Karpas-422 (cell line): Measurements from ENCODE around the gene KANSL1. TPM values are rescaled to one million over a fixed set of nuclear protein-coding genes. Genes with fewer than 3 reads are reported as not detected.
"Not testable (repeated sequence)": the region's sequence is repeated elsewhere in the genome, so short reads cannot be mapped to it uniquely, and the experiment has no call there.

Experiments
- DNase-seq: peaks from one replicate; pipeline ENCODE4 v3.0.0-alpha.2; 2015
- H2AFZ ChIP-seq: fragments of 200-600 bp; sonication (generic); 2 replicates; pipeline ENCODE4 v1.6.1; 2014; ENCODE audit warnings: antibody characterized with exemption, low read length, mixed read lengths
- H3K27ac ChIP-seq: fragments of 200-600 bp; sonication (generic); 2 replicates; pipeline ENCODE4 v1.5.1; 2014; ENCODE audit warnings: mild to moderate bottlenecking, low read length, moderate library complexity
- H3K27me3 ChIP-seq: fragments of 200-600 bp; sonication (generic); 2 replicates; pipeline ENCODE4 v1.6.1; 2014; ENCODE audit warnings: low read length, mixed read lengths
- H3K36me3 ChIP-seq: fragments of 200-600 bp; sonication (generic); 2 replicates; pipeline ENCODE4 v1.6.1; 2014; ENCODE audit warnings: low read length, mixed read lengths; ENCODE audit not compliant: insufficient read depth
- H3K4me1 ChIP-seq: fragments of 200-600 bp; sonication (generic); 2 replicates; pipeline ENCODE4 v1.6.1; 2014; ENCODE audit warnings: mild to moderate bottlenecking, low read length, mixed read lengths
- H3K4me2 ChIP-seq: fragments of 200-600 bp; sonication (generic); 2 replicates; pipeline ENCODE4 v1.6.1; 2014; ENCODE audit warnings: low read length, low read depth, mild to moderate bottlenecking; ENCODE audit not compliant: poor library complexity, severe bottlenecking
- H3K4me3 ChIP-seq: fragments of 200-600 bp; sonication (generic); 2 replicates; pipeline ENCODE4 v1.5.1; 2014; ENCODE audit warnings: mild to moderate bottlenecking, antibody characterized with exemption, low read length, mixed read lengths
- H3K79me2 ChIP-seq: fragments of 200-600 bp; sonication (generic); 2 replicates; pipeline ENCODE4 v1.6.1; 2014; ENCODE audit warnings: mild to moderate bottlenecking, low read length, mixed read lengths
- H3K9ac ChIP-seq: fragments of 200-600 bp; sonication (generic); 2 replicates; pipeline ENCODE4 v1.6.0; 2014; ENCODE audit warnings: low read length
- H3K9me2 ChIP-seq: fragments of 200-600 bp; sonication (generic), shearing (Covaris generic); replicated peaks from 2 replicates; pipeline ENCODE4 v1.6.0; 2014; ENCODE audit warnings: mild to moderate bottlenecking, low read length, moderate library complexity; ENCODE audit not compliant: insufficient read depth
- H3K9me3 ChIP-seq: fragments of 300-700, 200-600 bp; sonication (generic); 2 replicates; pipeline ENCODE4 v1.6.1; 2014; ENCODE audit warnings: low read length, mixed read lengths
- H4K20me1 ChIP-seq: fragments of 200-600 bp; sonication (generic); 2 replicates; pipeline ENCODE4 v1.6.1; 2014; ENCODE audit warnings: mild to moderate bottlenecking, antibody characterized with exemption, low read length, low read depth; ENCODE audit not compliant: insufficient read depth
- total RNA-seq: library from RNA; depleted of rRNA; stranded (reverse); fragments of >200 nt; shearing (Covaris generic); gene quantifications from 2 replicates; pipeline ENCODE4 v1.2.3, GENCODE V29; 2014; ENCODE audit warnings: low replicate concordance

The KANSL1 gene
- total RNA-seq, 1 experiment from 2014 or later, result 127 TPM

DNA sequence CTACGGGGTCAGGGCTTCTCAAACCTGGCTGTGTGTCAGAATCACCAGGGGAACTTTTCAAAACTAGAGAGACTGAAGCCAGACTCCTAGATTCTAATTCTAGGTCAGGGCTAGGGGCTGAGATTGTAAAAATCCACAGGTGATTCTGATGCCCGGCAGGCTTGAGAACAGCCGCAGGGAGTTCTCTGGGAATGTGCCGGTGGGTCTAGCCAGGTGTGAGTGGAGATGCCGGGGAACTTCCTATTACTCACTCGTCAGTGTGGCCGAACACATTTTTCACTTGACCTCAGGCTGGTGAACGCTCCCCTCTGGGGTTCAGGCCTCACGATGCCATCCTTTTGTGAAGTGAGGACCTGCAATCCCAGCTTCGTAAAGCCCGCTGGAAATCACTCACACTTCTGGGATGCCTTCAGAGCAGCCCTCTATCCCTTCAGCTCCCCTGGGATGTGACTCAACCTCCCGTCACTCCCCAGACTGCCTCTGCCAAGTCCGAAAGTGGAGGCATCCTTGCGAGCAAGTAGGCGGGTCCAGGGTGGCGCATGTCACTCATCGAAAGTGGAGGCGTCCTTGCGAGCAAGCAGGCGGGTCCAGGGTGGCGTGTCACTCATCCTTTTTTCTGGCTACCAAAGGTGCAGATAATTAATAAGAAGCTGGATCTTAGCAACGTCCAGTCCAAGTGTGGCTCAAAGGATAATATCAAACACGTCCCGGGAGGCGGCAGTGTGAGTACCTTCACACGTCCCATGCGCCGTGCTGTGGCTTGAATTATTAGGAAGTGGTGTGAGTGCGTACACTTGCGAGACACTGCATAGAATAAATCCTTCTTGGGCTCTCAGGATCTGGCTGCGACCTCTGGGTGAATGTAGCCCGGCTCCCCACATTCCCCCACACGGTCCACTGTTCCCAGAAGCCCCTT, 183.3 kb downstream of the KANSL1 start:
- DNase-seq, result no peak
- no peaks in the 10 kb centered on the region for H3K9me2 ChIP-seq
- no peak overlapping the region for H3K4me2 ChIP-seq
- no peaks in the 10 kb centered on the region for H3K79me2 ChIP-seq
- no peaks in the 10 kb centered on the region for H3K9me3 ChIP-seq
- H3K36me3 ChIP-seq, result no peaks in the 10 kb centered on the region
- H3K4me1 ChIP-seq, result no peaks in the 10 kb centered on the region
- H3K4me3 ChIP-seq, result no peak overlapping the region
- no peak overlapping the region for H3K27ac ChIP-seq
- H3K9ac ChIP-seq, result no peak overlapping the region
- H2AFZ ChIP-seq, result no peak overlapping the region
- H3K27me3 ChIP-seq, result no peaks in the 10 kb centered on the region
- H4K20me1 ChIP-seq, result no peaks in the 10 kb centered on the region

DNA sequence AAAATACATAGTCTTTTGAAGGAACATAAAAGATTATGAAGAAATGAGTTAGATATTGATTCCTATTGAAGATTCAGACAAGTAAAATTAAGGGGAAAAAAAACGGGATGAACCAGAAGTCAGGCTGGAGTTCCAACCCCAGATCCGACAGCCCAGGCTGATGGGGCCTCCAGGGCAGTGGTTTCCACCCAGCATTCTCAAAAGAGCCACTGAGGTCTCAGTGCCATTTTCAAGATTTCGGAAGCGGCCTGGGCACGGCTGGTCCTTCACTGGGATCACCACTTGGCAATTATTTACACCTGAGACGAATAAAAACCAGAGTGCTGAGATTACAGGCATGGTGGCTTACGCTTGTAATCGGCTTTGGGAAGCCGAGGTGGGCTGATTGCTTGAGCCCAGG, 184.6 kb downstream of the KANSL1 start:
- H3K9me3 ChIP-seq, result no peaks in the 10 kb centered on the region

DNA sequence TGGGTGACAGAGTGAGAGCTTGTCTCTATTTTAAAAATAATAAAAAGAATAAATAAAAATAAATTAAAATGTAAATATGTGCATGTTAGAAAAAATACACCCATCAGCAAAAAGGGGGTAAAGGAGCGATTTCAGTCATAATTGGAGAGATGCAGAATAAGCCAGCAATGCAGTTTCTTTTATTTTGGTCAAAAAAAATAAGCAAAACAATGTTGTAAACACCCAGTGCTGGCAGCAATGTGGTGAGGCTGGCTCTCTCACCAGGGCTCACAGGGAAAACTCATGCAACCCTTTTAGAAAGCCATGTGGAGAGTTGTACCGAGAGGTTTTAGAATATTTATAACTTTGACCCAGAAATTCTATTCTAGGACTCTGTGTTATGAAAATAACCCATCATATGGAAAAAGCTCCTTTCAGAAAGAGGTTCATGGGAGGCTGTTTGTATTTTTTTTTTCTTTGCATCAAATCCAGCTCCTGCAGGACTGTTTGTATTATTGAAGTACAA, 185.7 kb downstream of the KANSL1 start:
- H3K27ac ChIP-seq, result no peak overlapping the region
- H3K9ac ChIP-seq, result no peak overlapping the region
- H3K4me1 ChIP-seq, result peaks cover 6% of the 10 kb centered on the region

More for the DNA sequence above, 184.6 kb downstream of the KANSL1 start:
- H3K9ac ChIP-seq, result no peak overlapping the region
- no peak overlapping the region for H3K4me2 ChIP-seq
- peaks cover 6% of the 10 kb centered on the region for H3K4me1 ChIP-seq
- no peak overlapping the region for H2AFZ ChIP-seq
- H3K27me3 ChIP-seq, result no peaks in the 10 kb centered on the region
- H3K36me3 ChIP-seq, result no peaks in the 10 kb centered on the region
- no peaks in the 10 kb centered on the region for H4K20me1 ChIP-seq
- no peaks in the 10 kb centered on the region for H3K9me2 ChIP-seq
- H3K27ac ChIP-seq, result no peak overlapping the region
- no peak overlapping the region for H3K4me3 ChIP-seq
- DNase-seq, result no peak
- no peaks in the 10 kb centered on the region for H3K79me2 ChIP-seq

DNA sequence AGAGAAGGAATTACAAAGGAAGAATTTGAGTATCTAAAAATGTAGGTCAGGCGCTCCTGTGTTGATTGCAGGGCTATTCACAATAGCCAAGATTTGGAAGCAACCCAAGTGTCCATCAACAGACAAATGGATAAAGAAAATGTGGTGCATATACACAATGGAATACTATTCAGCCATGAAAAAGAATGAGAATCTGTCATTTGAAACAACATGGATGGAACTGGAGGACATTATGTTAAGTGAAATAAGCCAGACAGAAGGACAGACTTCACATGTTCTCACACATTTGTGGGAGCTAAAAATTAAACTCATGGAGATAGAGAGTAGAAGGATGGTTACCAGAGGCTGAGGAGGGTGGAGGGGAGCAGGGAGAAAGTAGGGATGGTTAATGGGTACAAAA, 187.1 kb downstream of the KANSL1 start:
- not testable (repeated sequence) for H3K9me3 ChIP-seq, DNase-seq, H3K4me2 ChIP-seq, H3K27ac ChIP-seq, H2AFZ ChIP-seq, H3K9ac ChIP-seq, H4K20me1 ChIP-seq, H3K27me3 ChIP-seq, H3K4me1 ChIP-seq, H3K9me2 ChIP-seq, H3K36me3 ChIP-seq, H3K4me3 ChIP-seq, H3K79me2 ChIP-seq

More for the DNA sequence above, 185.7 kb downstream of the KANSL1 start:
- Histone ChIP-seq H3K27me3 (no peaks in the 10 kb centered on the region), H3K9me3 (no peaks in the 10 kb centered on the region), H3K9me2 (no peaks in the 10 kb centered on the region), H4K20me1 (no peaks in the 10 kb centered on the region), H3K79me2 (no peaks in the 10 kb centered on the region), H3K36me3 (no peaks in the 10 kb centered on the region), H3K4me3 (no peak overlapping the region), H3K4me2 (no peak overlapping the region), H2AFZ (no peak overlapping the region)
- no peak for DNase-seq

DNA sequence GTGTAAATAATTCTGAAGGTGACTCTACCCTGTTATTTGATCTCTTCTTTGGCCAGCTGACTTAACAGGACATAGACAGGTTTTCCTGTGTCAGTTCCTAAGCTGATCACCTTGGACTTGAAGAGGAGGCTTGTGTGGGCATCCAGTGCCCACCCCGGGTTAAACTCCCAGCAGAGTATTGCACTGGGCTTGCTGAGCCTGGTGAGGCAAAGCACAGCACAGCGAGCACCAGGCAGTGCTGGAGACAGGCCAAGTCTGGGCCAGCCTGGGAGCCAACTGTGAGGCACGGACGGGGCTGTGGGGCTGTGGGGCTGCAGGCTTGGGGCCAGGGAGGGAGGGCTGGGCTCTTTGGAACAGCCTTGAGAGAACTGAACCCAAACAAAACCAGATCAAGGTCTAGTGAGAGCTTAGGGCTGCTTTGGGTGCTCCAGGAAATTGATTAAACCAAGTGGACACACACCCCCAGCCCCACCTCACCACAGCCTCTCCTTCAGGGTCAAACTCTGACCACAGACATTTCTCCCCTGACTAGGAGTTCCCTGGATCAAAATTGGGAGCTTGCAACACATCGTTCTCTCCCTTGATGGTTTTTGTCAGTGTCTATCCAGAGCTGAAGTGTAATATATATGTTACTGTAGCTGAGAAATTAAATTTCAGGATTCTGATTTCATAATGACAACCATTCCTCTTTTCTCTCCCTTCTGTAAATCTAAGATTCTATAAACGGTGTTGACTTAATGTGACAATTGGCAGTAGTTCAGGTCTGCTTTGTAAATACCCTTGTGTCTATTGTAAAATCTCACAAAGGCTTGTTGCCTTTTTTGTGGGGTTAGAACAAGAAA, 189.1 kb downstream of the KANSL1 start:
- Histone ChIP-seq H2AFZ (no peak overlapping the region), H3K36me3 (no peaks in the 10 kb centered on the region), H3K79me2 (no peaks in the 10 kb centered on the region), H3K4me3 (no peak overlapping the region), H3K4me2 (no peak overlapping the region), H3K27me3 (no peaks in the 10 kb centered on the region), H3K27ac (no peak overlapping the region), H3K4me1 (peaks cover 6% of the 10 kb centered on the region), H3K9me3 (no peaks in the 10 kb centered on the region), H3K9me2 (no peaks in the 10 kb centered on the region), H3K9ac (no peak overlapping the region), H4K20me1 (no peaks in the 10 kb centered on the region)
- no peak for DNase-seq

DNA sequence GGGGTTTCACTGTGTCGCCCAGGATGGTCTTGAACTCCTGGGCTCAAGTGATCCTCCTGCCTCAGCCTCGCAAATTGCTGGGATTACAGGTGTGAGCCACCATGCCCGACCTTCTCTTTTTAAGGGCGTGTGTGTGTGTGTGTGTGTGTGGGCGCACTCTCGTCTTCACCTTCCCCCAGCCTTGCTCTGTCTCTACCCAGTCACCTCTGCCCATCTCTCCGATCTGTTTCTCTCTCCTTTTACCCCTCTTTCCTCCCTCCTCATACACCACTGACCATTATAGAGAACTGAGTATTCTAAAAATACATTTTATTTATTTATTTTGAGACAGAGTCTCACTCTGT, 190.3 kb downstream of the KANSL1 start:
- DNase-seq, result no peak
- H3K9ac ChIP-seq, result no peak overlapping the region
- no peaks in the 10 kb centered on the region for H3K9me2 ChIP-seq
- no peaks in the 10 kb centered on the region for H3K9me3 ChIP-seq
- no peak overlapping the region for H3K4me3 ChIP-seq
- H3K4me1 ChIP-seq, result peaks cover 6% of the 10 kb centered on the region
- H3K36me3 ChIP-seq, result no peaks in the 10 kb centered on the region
- H3K27me3 ChIP-seq, result no peaks in the 10 kb centered on the region
- H3K79me2 ChIP-seq, result no peaks in the 10 kb centered on the region
- no peak overlapping the region for H3K27ac ChIP-seq
- H4K20me1 ChIP-seq, result no peaks in the 10 kb centered on the region
- no peak overlapping the region for H3K4me2 ChIP-seq
- H2AFZ ChIP-seq, result no peak overlapping the region

DNA sequence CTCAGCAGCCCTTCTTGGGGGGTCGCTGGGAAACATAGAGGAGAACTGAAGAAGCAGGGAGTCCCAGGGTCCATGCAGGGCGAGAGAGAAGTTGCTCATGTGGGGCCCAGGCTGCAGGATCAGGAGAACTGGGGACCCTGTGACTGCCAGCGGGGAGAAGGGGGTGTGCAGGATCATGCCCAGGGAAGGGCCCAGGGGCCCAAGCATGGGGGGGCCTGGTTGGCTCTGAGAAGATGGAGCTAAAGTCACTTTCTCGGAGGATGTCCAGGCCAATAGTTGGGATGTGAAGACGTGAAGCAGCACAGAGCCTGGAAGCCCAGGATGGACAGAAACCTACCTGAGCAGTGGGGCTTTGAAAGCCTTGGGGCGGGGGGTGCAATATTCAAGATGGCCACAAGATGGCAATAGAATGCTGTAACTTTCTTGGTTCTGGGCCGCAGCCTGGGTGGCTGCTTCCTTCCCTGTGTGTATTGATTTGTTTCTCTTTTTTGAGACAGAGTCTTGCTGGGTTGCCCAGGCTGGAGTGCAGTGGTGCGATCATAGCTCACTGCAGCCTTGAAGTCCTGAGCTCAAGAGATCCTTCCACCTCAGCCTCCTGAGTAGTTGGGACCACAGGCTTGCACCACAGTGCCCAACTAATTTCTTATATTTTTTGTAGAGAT, 190.8 kb downstream of the KANSL1 start:
- H3K9me3 ChIP-seq, result no peaks in the 10 kb centered on the region
- no peak overlapping the region for H3K27ac ChIP-seq
- H3K79me2 ChIP-seq, result no peaks in the 10 kb centered on the region
- H3K27me3 ChIP-seq, result no peaks in the 10 kb centered on the region
- no peak overlapping the region for H3K4me2 ChIP-seq
- no peak overlapping the region for H2AFZ ChIP-seq
- H3K36me3 ChIP-seq, result no peaks in the 10 kb centered on the region
- H3K4me3 ChIP-seq, result no peak overlapping the region
- DNase-seq, result peak; percentile 91
- H3K9ac ChIP-seq, result no peak overlapping the region
- no peaks in the 10 kb centered on the region for H3K9me2 ChIP-seq
- no peaks in the 10 kb centered on the region for H4K20me1 ChIP-seq
- H3K4me1 ChIP-seq, result peaks cover 6% of the 10 kb centered on the region
